DMS 273 treated with DMSO at 0.1 percent for 48 hours (cell line): ENCODE results near the gene ABHD16B.
"Not testable (repeated sequence)": the region's sequence is repeated elsewhere in the genome, so short reads cannot be mapped to it uniquely, and the experiment has no call there.

ENCODE experiments used
- DNase-seq: peaks from one replicate; lab custom pipeline; 2025; lab: John Stamatoyannopoulos, UW

Gene ABHD16B

GRCh38 chr20:63855363-63856097 lies 5.8 kb upstream of the ABHD16B start:
- no peak for DNase-seq

GRCh38 chr20:63856098-63856511 lies 5.2 kb upstream of the ABHD16B start:
- DNase-seq: no peak

GRCh38 chr20:63857764-63858392 lies 3.4 kb upstream of the ABHD16B start:
- no peak for DNase-seq

- DNase-seq: no peak
Measured at GRCh38 chr20:63858393-63859165, 2.7 kb upstream of the ABHD16B start.

- no peak for DNase-seq
Measured at GRCh38 chr20:63859166-63859699, 2.1 kb upstream of the ABHD16B start.

GRCh38 chr20:63860325-63861051 lies 810 bp upstream of the ABHD16B start:
- no peak for DNase-seq

DNA sequence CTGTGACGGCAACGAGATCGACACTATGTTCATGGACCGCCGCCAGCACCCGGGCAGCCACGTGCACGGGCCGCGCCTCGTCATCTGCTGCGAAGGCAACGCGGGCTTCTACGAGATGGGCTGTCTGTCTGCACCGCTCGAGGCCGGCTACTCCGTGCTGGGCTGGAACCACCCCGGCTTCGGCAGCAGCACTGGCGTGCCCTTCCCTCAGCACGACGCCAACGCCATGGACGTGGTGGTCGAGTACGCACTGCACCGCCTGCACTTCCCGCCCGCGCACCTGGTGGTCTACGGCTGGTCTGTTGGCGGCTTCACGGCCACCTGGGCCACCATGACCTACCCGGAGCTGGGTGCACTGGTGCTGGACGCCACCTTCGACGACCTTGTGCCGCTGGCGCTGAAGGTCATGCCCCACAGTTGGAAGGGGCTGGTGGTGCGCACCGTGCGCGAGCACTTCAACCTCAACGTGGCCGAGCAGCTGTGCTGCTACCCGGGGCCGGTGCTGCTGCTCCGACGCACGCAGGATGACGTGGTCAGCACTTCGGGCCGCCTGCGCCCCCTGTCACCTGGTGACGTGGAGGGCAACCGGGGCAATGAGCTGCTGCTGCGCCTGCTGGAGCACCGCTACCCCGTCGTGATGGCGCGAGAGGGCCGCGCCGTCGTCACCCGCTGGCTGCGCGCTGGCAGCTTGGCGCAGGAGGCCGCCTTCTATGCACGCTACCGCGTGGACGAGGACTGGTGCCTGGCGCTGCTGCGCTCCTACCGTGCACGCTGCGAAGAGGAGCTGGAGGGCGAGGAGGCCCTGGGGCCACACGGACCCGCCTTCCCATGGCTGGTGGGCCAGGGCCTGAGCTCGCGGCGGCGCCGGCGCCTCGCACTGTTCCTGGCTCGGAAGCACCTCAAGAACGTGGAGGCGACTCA lies 943 bp downstream of the ABHD16B start:
- DNase-seq: no peak

DNA sequence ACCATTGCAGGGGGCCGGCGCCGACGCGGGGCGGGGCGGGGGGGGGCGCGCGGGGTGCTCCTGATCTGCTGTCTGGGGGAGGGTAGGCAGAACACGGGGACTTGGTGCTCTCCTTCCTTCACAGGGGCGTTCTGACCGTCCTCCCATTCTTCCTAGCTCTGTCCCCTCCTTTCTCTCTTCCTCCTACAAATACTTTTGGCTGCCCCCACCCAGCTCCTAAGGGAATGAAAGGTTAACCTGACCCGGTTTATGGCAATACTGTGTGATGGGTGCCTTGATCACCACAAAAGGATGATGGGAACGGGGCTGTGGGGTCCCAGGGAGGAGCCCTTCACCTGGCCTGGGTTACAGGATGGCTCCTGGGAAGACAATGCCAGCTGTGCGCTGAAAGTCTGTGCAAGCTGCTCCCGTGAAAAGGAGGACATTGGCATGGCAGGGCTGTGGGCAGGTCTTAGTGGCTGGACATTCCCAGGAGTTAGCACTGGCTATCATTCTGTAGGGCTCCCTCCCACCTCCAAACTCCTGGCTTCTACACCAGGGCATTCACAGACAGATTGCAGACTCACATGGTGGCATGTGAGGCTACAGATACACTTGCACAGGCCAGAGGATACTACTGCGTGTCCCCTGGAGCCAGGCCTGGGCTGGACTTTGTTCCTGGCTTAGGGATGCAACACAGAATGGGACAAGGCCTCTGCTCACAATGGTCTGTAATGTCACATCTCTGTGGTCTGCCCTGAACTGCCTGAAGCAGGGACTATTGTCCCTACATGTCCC lies 1.9 kb downstream of the ABHD16B start:
- no peak for DNase-seq

- DNase-seq: no peak
Measured at GRCh38 chr20:63863798-63864544, 2.7 kb downstream of the ABHD16B start.

GRCh38 chr20:63864545-63864977 lies 3.3 kb downstream of the ABHD16B start:
- DNase-seq: no peak

GRCh38 chr20:63864978-63865640 lies 3.8 kb downstream of the ABHD16B start, which contains the start of gene TPD52L2:
TPD52L2 (plus strand) TSS chr20:63865270; CDS start chr20:63865366, 96 bp downstream.
- peak; percentile 94 for DNase-seq

DNA sequence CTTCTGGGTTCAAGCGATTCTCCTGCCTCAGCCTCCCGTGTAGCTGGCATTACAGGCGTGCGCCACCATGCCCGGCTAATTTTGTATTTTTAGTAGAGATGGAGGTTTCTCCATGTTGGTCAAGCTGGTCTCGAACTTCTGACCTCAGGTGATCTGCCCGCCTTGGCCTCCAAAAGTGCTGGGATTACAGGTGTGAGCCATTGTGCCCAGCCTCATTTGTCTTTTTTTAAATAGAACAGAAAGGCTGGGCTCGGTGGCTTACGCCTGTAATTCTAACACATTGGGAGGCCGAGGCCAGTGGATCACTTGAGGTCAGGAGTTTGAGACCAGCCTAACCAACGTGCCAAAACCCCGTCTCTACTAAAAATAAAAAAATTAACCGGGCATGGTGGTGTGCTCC lies 5.7 kb downstream of the ABHD16B start:
- not testable (repeated sequence) for DNase-seq

DNA sequence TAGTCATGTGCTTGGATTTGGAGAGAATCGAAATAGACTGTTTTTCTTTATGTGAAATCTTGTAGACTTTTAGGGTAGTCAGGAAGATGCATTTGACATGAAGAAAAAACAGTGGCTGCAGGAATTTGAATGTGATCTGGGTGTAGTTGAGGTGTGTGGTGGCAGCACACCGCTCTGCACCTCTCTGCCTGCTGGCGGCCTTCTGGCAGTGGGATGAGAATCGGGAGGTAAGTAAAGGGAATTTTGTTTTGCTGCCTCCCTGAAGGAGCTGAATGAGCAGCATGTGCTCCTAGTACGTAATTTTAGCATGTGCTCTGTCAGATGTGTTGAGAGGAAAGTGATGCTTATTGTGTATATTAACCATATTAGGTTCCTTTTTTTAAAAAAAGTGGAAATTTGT lies 7.0 kb downstream of the ABHD16B start:
- no peak for DNase-seq

DNA sequence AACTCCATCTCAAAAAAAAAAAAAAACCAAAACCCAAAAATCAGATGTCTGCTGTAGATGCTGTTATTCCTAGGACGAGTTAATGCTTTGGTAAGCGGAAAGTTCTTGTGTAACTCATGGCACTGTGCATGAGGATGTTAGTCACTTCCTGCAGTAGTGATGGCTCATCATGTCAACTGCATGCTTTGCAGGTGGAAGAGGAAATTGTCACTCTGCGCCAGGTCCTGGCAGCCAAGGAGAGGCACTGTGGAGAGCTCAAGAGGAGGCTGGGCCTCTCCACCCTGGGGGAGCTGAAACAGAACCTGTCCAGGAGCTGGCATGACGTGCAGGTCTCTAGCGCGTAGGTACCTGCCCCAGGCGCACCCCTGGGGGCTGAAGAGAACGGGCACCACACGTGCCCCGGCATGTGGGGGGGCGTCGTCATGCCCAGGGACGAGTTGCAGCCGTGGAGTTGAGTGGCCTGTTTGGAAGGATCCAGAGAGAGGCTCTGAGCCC lies 12.2 kb downstream of the ABHD16B start:
- DNase-seq: no peak

DNA sequence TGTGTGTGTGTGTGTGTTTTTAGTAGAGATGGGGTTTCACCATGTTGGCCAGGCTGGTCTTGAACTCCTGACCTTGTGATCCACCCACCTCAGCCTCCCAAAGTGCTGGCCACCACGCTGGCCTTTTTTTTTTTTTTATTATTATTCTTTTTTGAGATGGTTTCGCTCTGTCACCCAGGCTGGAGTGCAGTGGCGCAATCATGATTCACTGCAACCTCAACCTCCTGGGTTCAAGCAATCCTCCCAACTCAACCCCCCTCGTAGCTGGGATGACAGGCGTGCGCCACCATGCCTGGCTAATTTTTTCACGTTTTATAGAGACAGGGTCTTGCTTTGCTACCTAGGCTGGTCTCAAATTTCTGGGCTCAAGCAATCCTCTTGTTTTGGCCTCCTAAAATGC lies 12.9 kb downstream of the ABHD16B start:
- DNase-seq: not testable (repeated sequence)

- DNase-seq: no peak
Measured at GRCh38 chr20:63876489-63877036, 15.3 kb downstream of the ABHD16B start.

- no peak for DNase-seq
Measured at GRCh38 chr20:63877755-63878470, 16.6 kb downstream of the ABHD16B start.
